Putamen (tissue), 1 donor: ENCODE measurements around the gene KCND3.
"Not testable (repeated sequence)": the region's sequence is repeated elsewhere in the genome, so short reads cannot be mapped to it uniquely, and the experiment has no call there.

Experiments
- DNase-seq: peaks from one replicate; pipeline ENCODE4 v3.0.0-alpha.2; 2016; ENCODE audit warnings: low spot score

KCND3 gene

GRCh38 chr1:111743679-111744101, 245.8 kb downstream of the KCND3 start:
- DNase-seq: no peak

GRCh38 chr1:111742938-111743549, 246.4 kb downstream of the KCND3 start:
- no peak for DNase-seq

- not testable (repeated sequence) for DNase-seq
These were observed 247.2 kb downstream of the KCND3 start for GRCh38 chr1:111742292-111742691.

GRCh38 chr1:111739925-111740765, 249.3 kb downstream of the KCND3 start:
- peak; percentile 58 for DNase-seq

- peak; percentile 89 for DNase-seq
These were observed 250.1 kb downstream of the KCND3 start, which contains the start of gene INKA2 for GRCh38 chr1:111739194-111739924. TSS of gene INKA2 (minus strand) at chr1:111739395. CDS start at chr1:111739242, 153 bp downstream.

GRCh38 chr1:111738436-111739193, 250.9 kb downstream of the KCND3 start:
- peak; percentile 80 for DNase-seq

GRCh38 chr1:111738133-111738435, 251.4 kb downstream of the KCND3 start:
- DNase-seq: no peak

- peak; percentile 78 for DNase-seq
These were observed 252.0 kb downstream of the KCND3 start for GRCh38 chr1:111737216-111738132.

GRCh38 chr1:111736548-111737215, 252.8 kb downstream of the KCND3 start:
- peak; percentile 84 for DNase-seq

- no peak for DNase-seq
These were observed 253.5 kb downstream of the KCND3 start for GRCh38 chr1:111735858-111736544.

- no peak for DNase-seq
These were observed 254.1 kb downstream of the KCND3 start for GRCh38 chr1:111735321-111735720.

GRCh38 chr1:111734856-111735255, 254.6 kb downstream of the KCND3 start:
- no peak for DNase-seq

GRCh38 chr1:111734426-111734825, 255.0 kb downstream of the KCND3 start:
- DNase-seq: no peak

- DNase-seq: no peak
These were observed 255.5 kb downstream of the KCND3 start for GRCh38 chr1:111733992-111734341.

GRCh38 chr1:111733183-111733991, 256.1 kb downstream of the KCND3 start:
- DNase-seq: peak; percentile 37

GRCh38 chr1:111732718-111733117, 256.8 kb downstream of the KCND3 start:
- DNase-seq: no peak

GRCh38 chr1:111731956-111732355, 257.5 kb downstream of the KCND3 start:
- no peak for DNase-seq

GRCh38 chr1:111730706-111731105, 258.8 kb downstream of the KCND3 start:
- DNase-seq: no peak
